ENCODE results near the gene OXA1L.
"Not testable (repeated sequence)": the region's sequence is repeated elsewhere in the genome, so short reads cannot be mapped to it uniquely, and the experiment has no call there.

OXA1L gene

GRCh38 chr14:22767323-22767589 lies 768 bp downstream of the OXA1L start:
- no peak for FAIRE-seq

GRCh38 chr14:22768947-22769346 lies 2.5 kb downstream of the OXA1L start:
- DNase-seq (ENCODE audit: insufficient read length, low spot score) = no peak
- FAIRE-seq = no peak

More at GRCh38 chr14:22767323-22767589, 768 bp downstream of the OXA1L start:
- no peak for DNase-seq (ENCODE audit: insufficient read length, low spot score)

- DNase-seq (ENCODE audit: insufficient read length, low spot score) (no peak), FAIRE-seq (no peak)
These were observed 2.9 kb downstream of the OXA1L start for GRCh38 chr14:22769369-22769768.

GRCh38 chr14:22770481-22771187 lies 4.1 kb downstream of the OXA1L start:
- no peak for DNase-seq (ENCODE audit: insufficient read length, low spot score)
- FAIRE-seq = no peak

GRCh38 chr14:22772725-22773124 lies 6.2 kb downstream of the OXA1L start:
- DNase-seq (ENCODE audit: insufficient read length, low spot score) = no peak
- FAIRE-seq = no peak

- DNase-seq (ENCODE audit: insufficient read length, low spot score) (no peak), FAIRE-seq (no peak)
These were observed 6.9 kb downstream of the OXA1L start for GRCh38 chr14:22773162-22774010.

- FAIRE-seq = no peak
- no peak for DNase-seq (ENCODE audit: insufficient read length, low spot score)
These were observed 7.7 kb downstream of the OXA1L start for GRCh38 chr14:22774011-22774706.

- no peak for DNase-seq (ENCODE audit: insufficient read length, low spot score)
- no peak for FAIRE-seq
These were observed 9.7 kb downstream of the OXA1L start for GRCh38 chr14:22776215-22776614.

GRCh38 chr14:22776849-22777248 lies 10.4 kb downstream of the OXA1L start:
- FAIRE-seq; DNase-seq (ENCODE audit: insufficient read length, low spot score): not testable (repeated sequence)

GRCh38 chr14:22778084-22778483 lies 11.6 kb downstream of the OXA1L start:
- DNase-seq (ENCODE audit: insufficient read length, low spot score) (no peak), FAIRE-seq (no peak)

- DNase-seq (ENCODE audit: insufficient read length, low spot score) (no peak), FAIRE-seq (no peak)
These were observed 13.7 kb downstream of the OXA1L start for GRCh38 chr14:22780105-22780679.

GRCh38 chr14:22780941-22781300 lies 14.4 kb downstream of the OXA1L start:
- FAIRE-seq (no peak), DNase-seq (ENCODE audit: insufficient read length, low spot score) (no peak)

- FAIRE-seq (no peak), DNase-seq (ENCODE audit: insufficient read length, low spot score) (no peak)
These were observed 15.0 kb downstream of the OXA1L start for GRCh38 chr14:22781301-22781991.

- no peak for FAIRE-seq
- DNase-seq (ENCODE audit: insufficient read length, low spot score) = no peak
These were observed 20.2 kb downstream of the OXA1L start for GRCh38 chr14:22786685-22787084.

- FAIRE-seq = no peak
- DNase-seq (ENCODE audit: insufficient read length, low spot score) = no peak
These were observed 24.8 kb downstream of the OXA1L start for GRCh38 chr14:22791301-22791700.

- DNase-seq (ENCODE audit: insufficient read length, low spot score) = no peak
- no peak for FAIRE-seq
These were observed 25.7 kb downstream of the OXA1L start for GRCh38 chr14:22792158-22792557.

GRCh38 chr14:22793550-22793949 lies 27.1 kb downstream of the OXA1L start:
- FAIRE-seq; DNase-seq (ENCODE audit: insufficient read length, low spot score): not testable (repeated sequence)

- DNase-seq (ENCODE audit: insufficient read length, low spot score) = no peak
- FAIRE-seq = no peak
These were observed 27.5 kb downstream of the OXA1L start for GRCh38 chr14:22793976-22794375.

- FAIRE-seq = no peak
- DNase-seq (ENCODE audit: insufficient read length, low spot score) = no peak
These were observed 28.1 kb downstream of the OXA1L start for GRCh38 chr14:22794551-22794951.

- FAIRE-seq = no peak
- no peak for DNase-seq (ENCODE audit: insufficient read length, low spot score)
These were observed 29.7 kb downstream of the OXA1L start for GRCh38 chr14:22796087-22796707.

Data from HTR-8/SVneo (cell line).